Esophagus muscularis mucosa (tissue), 3 donors: ENCODE measurements around the gene KMT2E.

ENCODE experiments used
- POLR2A ChIP-seq: fragments of 450-650 bp; IDR thresholded peaks from one replicate; pipeline ENCODE4 v1.6.1; 2017; ENCODE audit warnings: antibody characterized with exemption, moderate library complexity, mild to moderate bottlenecking, low read depth
- TF ChIP-seq, protein P1 (sequence below), 3 experiments: fragments of 200-600 bp in 2 of 3; fragments of 450-650 bp in 1 of 3; sonication (generic) in 2 of 3; IDR thresholded peaks; one replicate each; pipeline ENCODE4 v1.5.1; 2017 to 2019; ENCODE audit warnings: antibody characterized with exemption in 3 of 3, mild to moderate bottlenecking in 2 of 3, moderate library complexity in 1 of 3

GRCh38 chr7:105130580-105130979 lies 116.6 kb downstream of the KMT2E start:
- TF ChIP-seq, protein P1, sequence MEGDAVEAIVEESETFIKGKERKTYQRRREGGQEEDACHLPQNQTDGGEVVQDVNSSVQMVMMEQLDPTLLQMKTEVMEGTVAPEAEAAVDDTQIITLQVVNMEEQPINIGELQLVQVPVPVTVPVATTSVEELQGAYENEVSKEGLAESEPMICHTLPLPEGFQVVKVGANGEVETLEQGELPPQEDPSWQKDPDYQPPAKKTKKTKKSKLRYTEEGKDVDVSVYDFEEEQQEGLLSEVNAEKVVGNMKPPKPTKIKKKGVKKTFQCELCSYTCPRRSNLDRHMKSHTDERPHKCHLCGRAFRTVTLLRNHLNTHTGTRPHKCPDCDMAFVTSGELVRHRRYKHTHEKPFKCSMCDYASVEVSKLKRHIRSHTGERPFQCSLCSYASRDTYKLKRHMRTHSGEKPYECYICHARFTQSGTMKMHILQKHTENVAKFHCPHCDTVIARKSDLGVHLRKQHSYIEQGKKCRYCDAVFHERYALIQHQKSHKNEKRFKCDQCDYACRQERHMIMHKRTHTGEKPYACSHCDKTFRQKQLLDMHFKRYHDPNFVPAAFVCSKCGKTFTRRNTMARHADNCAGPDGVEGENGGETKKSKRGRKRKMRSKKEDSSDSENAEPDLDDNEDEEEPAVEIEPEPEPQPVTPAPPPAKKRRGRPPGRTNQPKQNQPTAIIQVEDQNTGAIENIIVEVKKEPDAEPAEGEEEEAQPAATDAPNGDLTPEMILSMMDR (IDR thresholded peaks at IDR 0.05), result no peak
- no peak for TF ChIP-seq POLR2A
